Lower lobe of right lung (tissue), 2 donors: Measurements from ENCODE around the gene NT5DC2. TPM values are rescaled to one million over a fixed set of nuclear protein-coding genes. Genes with fewer than 3 reads are reported as not detected.

ENCODE experiments used
- ATAC-seq, 2 donors: fragments of 200-7000 bp; cut with Tn5 transposase; one replicate each; pipeline ENCODE4 v1.9.1; 2020 to 2022; ENCODE audit warnings: mild to moderate bottlenecking in 2 of 2, moderate library complexity in 2 of 2
- DNase-seq: peaks from one replicate; pipeline ENCODE4 v3.0.0-alpha.2; 2020
- H3K27ac ChIP-seq: fragments of 200-600 bp; one replicate; pipeline ENCODE4 v1.8.0; 2022
- H3K27me3 ChIP-seq: fragments of 200-600 bp; one replicate; pipeline ENCODE4 v1.8.0; 2022; ENCODE audit warnings: low read depth
- H3K36me3 ChIP-seq: fragments of 200-600 bp; one replicate; pipeline ENCODE4 v1.8.0; 2022; ENCODE audit warnings: mild to moderate bottlenecking
- H3K4me1 ChIP-seq: fragments of 200-600 bp; one replicate; pipeline ENCODE4 v1.8.0; 2022
- H3K4me3 ChIP-seq: fragments of 200-600 bp; one replicate; pipeline ENCODE4 v1.8.0; 2022; ENCODE audit warnings: mild to moderate bottlenecking
- H3K9me3 ChIP-seq: fragments of 200-600 bp; one replicate; pipeline ENCODE4 v1.8.0; 2022
- CTCF ChIP-seq: fragments of 200-600 bp; IDR thresholded peaks from one replicate; pipeline ENCODE4 v1.8.0; 2022; ENCODE audit warnings: antibody characterized with exemption, mild to moderate bottlenecking
- intact Hi-C: fragments of 100-400 bp; cut with DNase I; formaldehyde crosslinking; loops from one replicate; pipeline ENCODE4 v1.11.0; 2022
- total RNA-seq: library from RNA; stranded (reverse); fragmentation: NEBNext Ultra II Directional; extraction: Animal tissue kit (Norgen Biotek cat#: 25700); gene quantifications from one replicate; pipeline ENCODE4 v1.2.1, GENCODE V29; 2021
- donor health status: DM: no; HTN: yes; CAD: no; lungs with severe emphysema.

The NT5DC2 gene
- total RNA-seq, 1 donor from 2014 or later, result 28.5 TPM

- no peaks in the 10 kb centered on the region for H3K27me3 ChIP-seq
- TF ChIP-seq CTCF, result no peak
- H3K36me3 ChIP-seq, result peaks cover 86% of the 10 kb centered on the region
- no peak overlapping the region for H3K4me3 ChIP-seq
- H3K27ac ChIP-seq, result no peak overlapping the region
- no peak for ATAC-seq
- no peaks in the 10 kb centered on the region for H3K9me3 ChIP-seq
- no peak for DNase-seq
- H3K4me1 ChIP-seq, result peaks cover 25% of the 10 kb centered on the region
- intact Hi-C loops, result no loop called here
Measured at GRCh38 chr3:52479037-52479876, 54.4 kb downstream of the NT5DC2 start.

- intact Hi-C loops, result no loop called here
- no peak for TF ChIP-seq CTCF
- Histone ChIP-seq H3K36me3 (peaks cover 99% of the 10 kb centered on the region), H3K4me1 (peaks cover 19% of the 10 kb centered on the region), H3K27ac (no peak overlapping the region), H3K9me3 (no peaks in the 10 kb centered on the region), H3K4me3 (no peak overlapping the region), H3K27me3 (no peaks in the 10 kb centered on the region)
- ATAC-seq (no peak), DNase-seq (no peak)
Measured at GRCh38 chr3:52477796-52478095, 55.9 kb downstream of the NT5DC2 start.

GRCh38 chr3:52477076-52477795 is 56.4 kb downstream of the NT5DC2 start:
- Histone ChIP-seq H3K27ac (no peak overlapping the region), H3K27me3 (no peaks in the 10 kb centered on the region), H3K36me3 (peaks cover 99% of the 10 kb centered on the region), H3K9me3 (no peaks in the 10 kb centered on the region), H3K4me1 (peaks cover 23% of the 10 kb centered on the region), H3K4me3 (no peak overlapping the region)
- no peak for ATAC-seq
- TF ChIP-seq CTCF, result no peak
- intact Hi-C loops, result no loop called here
- no peak for DNase-seq

Other genes with a start within 250 kb of the NT5DC2 start
- gene GLYCTK, start 246.0 kb downstream of the NT5DC2 start, total RNA-seq, result 9.5 TPM
- gene DNAH1, start 217.5 kb downstream of the NT5DC2 start, total RNA-seq, result 16.4 TPM
- 61.9 TPM for gene BAP1, start 123.8 kb downstream of the NT5DC2 start, total RNA-seq
- gene PHF7, start 123.2 kb downstream of the NT5DC2 start, total RNA-seq, result 7.7 TPM
- 23.6 TPM for gene SEMA3G, start 88.8 kb downstream of the NT5DC2 start, total RNA-seq
- 44.0 TPM for gene TNNC1, start 79.8 kb downstream of the NT5DC2 start, total RNA-seq
- gene NISCH, start 78.3 kb downstream of the NT5DC2 start, total RNA-seq, result 90.2 TPM
- gene STAB1, start 38.5 kb downstream of the NT5DC2 start, total RNA-seq, result 133 TPM
- gene UQCC5, start 2.7 kb upstream of the NT5DC2 start, total RNA-seq, result 16.3 TPM
- 88.3 TPM for gene PBRM1, start 152.1 kb upstream of the NT5DC2 start, total RNA-seq
- 35.2 TPM for gene GNL3, start 152.2 kb upstream of the NT5DC2 start, total RNA-seq
- 37.1 TPM for gene GLT8D1, start 171.9 kb upstream of the NT5DC2 start, total RNA-seq
- 74.6 TPM for gene SPCS1, start 172.2 kb upstream of the NT5DC2 start, total RNA-seq
- gene NEK4, start 237.1 kb upstream of the NT5DC2 start, total RNA-seq, result 25.1 TPM
- not detected for gene ITIH1, start 243.7 kb upstream of the NT5DC2 start, total RNA-seq